NOMO-1 treated with dmso at 0.1 percent for 144 hours (cell line): Measurements from ENCODE around the gene TCF3.
"Not testable (repeated sequence)": the region's sequence is repeated elsewhere in the genome, so short reads cannot be mapped to it uniquely, and the experiment has no call there.

Source experiments
- DNase-seq: peaks from one replicate; lab custom pipeline; 2025; ENCODE audit not compliant: unreplicated experiment; lab: John Stamatoyannopoulos, UW

TCF3 gene

DNA sequence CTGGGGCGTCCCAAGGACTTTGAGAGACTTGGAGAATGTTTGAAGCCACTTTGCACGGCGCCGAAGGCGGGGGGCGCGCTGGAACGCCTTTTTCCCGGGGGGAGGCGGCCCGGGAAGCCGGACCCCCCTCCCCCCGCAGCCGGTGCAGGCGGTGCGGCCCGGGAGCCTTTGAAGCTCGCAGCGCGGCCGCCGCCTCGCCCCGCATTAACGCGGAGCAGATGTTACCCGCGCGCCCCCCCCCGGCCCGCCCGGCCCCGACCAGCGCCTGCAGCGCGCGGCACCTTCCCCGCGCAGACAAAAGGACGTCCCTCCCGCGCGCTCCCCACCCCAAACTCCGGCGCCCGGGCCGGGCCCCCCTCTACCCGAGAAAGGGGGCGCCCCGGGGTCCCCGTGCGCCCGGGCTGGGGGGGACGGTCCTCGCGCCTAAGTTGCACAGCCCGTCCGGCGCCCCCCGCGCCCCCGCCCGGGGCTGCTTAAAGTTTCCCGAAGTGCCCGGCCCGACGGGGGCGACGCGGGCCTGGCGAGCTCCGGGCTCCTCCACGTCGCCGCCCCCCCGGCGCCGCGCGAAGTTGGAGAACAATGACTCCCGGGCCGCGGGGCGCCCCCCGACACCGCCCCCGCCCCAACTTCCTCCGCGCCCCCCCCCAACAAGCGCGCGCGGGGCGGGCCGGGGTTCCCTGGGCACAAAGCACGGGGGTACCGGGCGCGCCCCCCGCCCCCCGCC is 685 bp downstream of the TCF3 start:
- peak; percentile 7 for DNase-seq

DNA sequence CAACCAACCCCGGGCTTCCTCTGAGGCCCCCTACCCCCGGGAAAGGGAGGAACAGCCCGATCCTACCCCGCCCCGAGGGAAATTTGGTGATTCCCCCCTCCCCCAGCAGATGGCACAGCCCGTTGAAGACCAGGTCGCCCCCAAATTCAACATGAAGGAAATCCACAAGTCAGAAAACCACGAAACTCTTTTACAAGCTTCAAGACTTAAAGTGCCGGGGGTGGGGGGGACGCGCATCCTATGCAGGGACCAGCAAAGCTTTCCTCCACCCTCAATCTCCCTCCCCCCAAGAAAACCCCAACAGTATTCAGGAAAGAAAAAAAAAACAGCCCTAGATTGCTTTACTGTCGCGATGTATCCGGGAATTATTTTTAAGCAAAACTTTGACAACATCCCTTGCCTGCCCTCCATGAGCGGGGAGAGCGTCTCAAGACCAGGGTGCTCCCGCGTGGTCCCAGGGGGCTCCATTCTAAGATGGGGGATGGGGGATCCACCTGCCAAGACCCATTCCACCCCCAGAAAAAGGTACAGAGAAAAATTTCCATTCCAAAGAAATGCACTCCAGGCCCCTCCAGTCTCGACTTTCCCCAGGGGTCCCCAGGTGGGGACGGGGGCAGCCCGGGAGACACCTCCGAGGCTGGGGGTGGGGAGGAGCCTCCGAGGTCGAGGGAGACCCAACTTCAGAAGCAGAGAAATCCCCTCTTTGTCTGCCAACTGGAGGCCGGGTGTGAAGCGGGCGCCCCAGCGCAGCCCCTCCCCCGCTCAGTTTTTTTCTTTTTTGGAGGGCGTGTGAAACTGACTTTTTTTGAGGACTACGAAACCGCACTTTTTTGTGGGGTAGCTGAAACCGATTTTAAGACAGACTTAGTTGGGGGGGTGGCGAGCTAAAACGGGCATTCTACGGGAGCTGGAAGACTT is 1.5 kb downstream of the TCF3 start:
- DNase-seq = no peak

GRCh38 chr19:1649706-1650649 is 2.4 kb downstream of the TCF3 start:
- no peak for DNase-seq

- no peak for DNase-seq
These were observed 3.4 kb downstream of the TCF3 start for GRCh38 chr19:1648920-1649541.

- DNase-seq = no peak
These were observed 4.0 kb downstream of the TCF3 start for GRCh38 chr19:1648459-1648849.

GRCh38 chr19:1647501-1648458 is 4.6 kb downstream of the TCF3 start:
- no peak for DNase-seq

GRCh38 chr19:1646659-1647453 is 5.6 kb downstream of the TCF3 start:
- no peak for DNase-seq

DNA sequence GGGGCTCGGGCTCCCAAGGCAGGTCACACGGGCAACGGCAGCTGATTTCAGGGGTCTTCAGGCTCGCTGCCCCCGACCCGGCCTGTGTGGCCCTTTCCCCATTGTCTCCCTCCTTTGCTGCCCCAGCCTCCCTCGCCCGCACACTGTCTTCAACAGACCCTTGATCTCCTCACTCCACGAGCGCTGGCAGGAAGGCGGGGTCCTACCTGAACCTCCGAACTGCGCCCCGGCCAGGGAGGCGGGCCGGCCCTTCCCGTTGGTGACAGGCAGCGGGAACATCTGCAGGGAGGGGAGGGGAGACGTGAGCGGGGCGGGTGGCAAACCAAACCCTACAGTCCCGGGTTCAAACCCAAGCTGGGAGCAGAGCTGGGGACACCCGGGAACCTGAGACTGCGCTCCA is 6.3 kb downstream of the TCF3 start:
- DNase-seq = no peak

GRCh38 chr19:1645299-1645698 is 7.1 kb downstream of the TCF3 start:
- no peak for DNase-seq

- no peak for DNase-seq
These were observed 8.3 kb downstream of the TCF3 start for GRCh38 chr19:1644070-1644469.

DNA sequence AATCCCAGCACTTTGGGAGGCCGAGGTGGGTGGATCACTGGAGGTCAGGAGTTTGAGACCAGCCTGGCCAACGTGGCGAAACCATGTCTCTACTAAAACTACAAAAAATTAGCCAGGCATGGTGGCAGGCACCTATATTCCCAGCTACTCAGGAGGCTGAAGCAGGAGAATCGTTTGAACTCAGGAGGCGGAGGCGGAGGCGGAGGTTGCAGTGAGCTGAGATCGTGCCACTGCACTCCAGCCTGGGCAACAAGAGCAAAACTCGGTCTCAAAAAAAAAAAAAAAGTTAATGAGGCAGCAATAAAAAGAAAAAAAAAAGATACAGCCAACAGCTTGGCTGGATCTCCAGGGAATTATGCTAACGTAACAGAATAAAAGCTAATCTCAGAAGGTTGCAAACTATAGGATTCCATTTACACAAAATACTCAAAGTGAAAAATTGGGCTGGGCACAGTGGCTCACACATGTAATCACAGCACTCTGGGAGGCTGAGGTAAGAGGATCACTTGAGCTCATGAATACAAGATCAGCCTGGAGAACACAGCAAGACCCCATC is 11.4 kb downstream of the TCF3 start:
- DNase-seq = not testable (repeated sequence)

- no peak for DNase-seq
These were observed 15.8 kb downstream of the TCF3 start for GRCh38 chr19:1636325-1637236.

DNA sequence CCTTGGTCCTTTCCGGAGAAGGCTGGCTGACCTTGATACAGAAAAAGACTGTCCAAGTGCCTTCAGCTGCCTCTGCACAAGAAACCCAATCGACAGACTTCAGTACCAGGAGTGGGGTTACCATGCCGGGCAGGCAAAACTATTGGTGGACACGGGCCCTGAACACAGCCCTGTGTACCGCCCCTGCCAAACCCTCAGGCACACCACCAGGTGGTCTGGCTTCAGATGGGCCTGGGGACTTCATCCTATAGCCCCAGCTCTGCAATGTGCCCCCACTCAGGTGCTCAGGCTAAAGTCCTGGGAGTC is 17.5 kb downstream of the TCF3 start:
- no peak for DNase-seq

DNA sequence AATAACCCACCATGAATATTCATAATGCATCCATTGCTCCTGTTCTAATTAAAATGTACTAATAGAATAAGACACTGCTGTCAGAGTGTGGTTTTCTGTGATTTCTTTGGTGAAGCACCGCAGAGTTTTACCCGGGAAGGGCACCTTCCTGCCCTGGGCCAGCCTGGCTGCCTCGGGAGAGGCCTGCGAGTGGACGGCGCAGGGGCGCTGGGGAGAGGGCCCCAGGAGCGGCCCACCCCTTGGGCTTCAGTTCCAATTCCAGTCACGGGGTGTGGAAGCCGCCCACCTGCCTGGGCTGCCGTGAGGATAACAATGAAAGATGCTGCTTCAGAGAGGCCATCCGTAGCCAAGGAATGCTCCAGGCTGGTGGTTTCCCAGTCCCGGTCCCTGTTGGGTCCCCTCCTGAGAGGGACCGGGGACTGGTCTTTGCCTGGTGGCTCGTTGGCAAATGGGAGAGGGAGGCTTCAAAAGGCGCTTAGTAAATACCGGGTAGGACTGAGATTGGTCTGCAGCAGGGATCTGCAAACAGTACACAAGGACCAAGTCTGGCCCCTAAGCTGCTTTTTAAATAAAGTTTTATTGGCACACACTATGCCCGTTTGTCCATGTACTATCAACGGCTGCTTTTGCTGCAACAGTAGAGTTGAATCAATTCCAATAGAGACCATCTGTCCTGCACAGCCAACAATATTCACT is 18.0 kb downstream of the TCF3 start:
- DNase-seq = no peak

DNA sequence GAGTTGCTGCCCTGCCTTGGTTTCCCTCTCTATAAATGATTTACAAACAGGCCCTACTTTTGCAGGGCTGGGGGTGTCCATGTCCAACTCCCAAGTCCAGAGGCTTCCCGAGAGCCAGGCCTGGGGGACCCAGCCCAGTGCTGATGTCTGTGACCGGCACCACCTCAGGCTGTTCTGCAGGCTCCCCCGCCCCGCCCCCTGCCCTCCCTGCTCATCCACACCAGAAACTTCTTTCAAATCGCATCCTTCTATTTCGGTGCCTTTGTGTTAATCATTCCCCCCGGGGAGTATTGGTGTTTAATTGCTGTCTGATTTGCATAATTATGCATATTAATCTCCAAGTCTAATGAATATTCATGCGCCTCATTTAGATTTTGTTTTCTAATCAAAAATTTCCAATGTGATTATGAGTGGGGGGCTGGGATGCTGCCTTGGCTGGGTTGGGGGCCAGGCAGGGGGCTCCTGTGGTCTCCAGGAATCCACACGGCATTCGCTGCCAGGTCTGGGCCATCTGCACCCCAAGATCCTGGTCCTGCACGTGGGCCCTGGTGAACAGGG is 19.1 kb downstream of the TCF3 start:
- DNase-seq = no peak

- no peak for DNase-seq
These were observed 19.8 kb downstream of the TCF3 start for GRCh38 chr19:1632462-1633268.
